H1 (cell line): ENCODE data around the gene TMEM54. TPM values are rescaled to one million over a fixed set of nuclear protein-coding genes. Genes with fewer than 3 reads are reported as not detected.

Experiments
- BRCA1 ChIP-seq: IDR thresholded peaks from 2 replicates; pipeline ENCODE4 v1.6.1; 2012; ENCODE audit warnings: low read depth, low read length, improper control_type of control experiment
- EGR1 ChIP-seq: IDR thresholded peaks from 2 replicates; pipeline ENCODE4 v1.6.1; 2011; ENCODE audit warnings: low read depth, low read length, borderline replicate concordance
- HDAC6 ChIP-seq: IDR thresholded peaks from one replicate; pipeline ENCODE4 v1.7.1; 2012; ENCODE audit warnings: low read depth, mild to moderate bottlenecking, inconsistent platforms, low read length, moderate library complexity
- KDM1A ChIP-seq: fragments of 200-600, 300-600 bp; sonication (generic); IDR thresholded peaks from 2 replicates; pipeline ENCODE4 v1.7.1; 2016; ENCODE audit warnings: mild to moderate bottlenecking, low read length, borderline replicate concordance
- POLR2AphosphoS5 ChIP-seq: IDR thresholded peaks from 2 replicates; pipeline ENCODE4 v1.6.1; 2011; ENCODE audit warnings: low read depth, low read length
- RNF2 ChIP-seq: fragments of 200-900, 300-1000 bp; sonication (generic); IDR thresholded peaks from 2 replicates; pipeline ENCODE4 v1.7.1; 2016; ENCODE audit warnings: borderline replicate concordance, low read depth, mild to moderate bottlenecking, antibody characterized with exemption, low read length; ENCODE audit not compliant: poor library complexity, severe bottlenecking; ENCODE audit errors: missing control alignments
- TBP ChIP-seq: IDR thresholded peaks from 2 replicates; pipeline ENCODE4 v1.6.1; 2011; ENCODE audit warnings: low read depth, low read length, improper control_type of control experiment
- YY1 ChIP-seq: IDR thresholded peaks from 2 replicates; pipeline ENCODE4 v1.6.1; 2011; ENCODE audit warnings: low read depth, mild to moderate bottlenecking, low read length
- polyA plus RNA-seq, 7 experiments: library from polyadenylated mRNA; depleted of rRNA in 3 of 7; stranded (reverse) in 5 of 7; unstranded in 2 of 7; fragments of >200 nt in 5 of 7; fragments of 200-250 nt in 2 of 7; gene quantifications; 1 replicate in 5 of 7; 2 replicates in 1 of 7; 4 replicates in 1 of 7; pipeline versions ENCODE4 v1.2.1 to v1.2.3, GENCODE V29; 2011 to 2013; ENCODE audit warnings: missing spikeins in 2 of 7, mixed read lengths in 2 of 7
- total RNA-seq: library from RNA; stranded (reverse); fragmentation: NEBNext Ultra II Directional; extraction: Animal tissue kit (Norgen Biotek cat#: 25700); gene quantifications from 2 replicates; pipeline ENCODE4 v1.2.1, GENCODE V29; 2021
- TF ChIP-seq, protein P1 (sequence below): fragments of 300-600 bp; sonication (generic); IDR thresholded peaks from 2 replicates; pipeline ENCODE4 v1.7.1; 2012; ENCODE audit warnings: low read length, moderate library complexity, mild to moderate bottlenecking, inconsistent platforms; ENCODE audit not compliant: insufficient replicate concordance

TMEM54 gene
- total and polyA plus RNA-seq, 2 of the 8 experiments (the other 6 are each of a cell fraction or from before 2014, with no cell fraction given): 9.5 to 58.7 TPM

DNA sequence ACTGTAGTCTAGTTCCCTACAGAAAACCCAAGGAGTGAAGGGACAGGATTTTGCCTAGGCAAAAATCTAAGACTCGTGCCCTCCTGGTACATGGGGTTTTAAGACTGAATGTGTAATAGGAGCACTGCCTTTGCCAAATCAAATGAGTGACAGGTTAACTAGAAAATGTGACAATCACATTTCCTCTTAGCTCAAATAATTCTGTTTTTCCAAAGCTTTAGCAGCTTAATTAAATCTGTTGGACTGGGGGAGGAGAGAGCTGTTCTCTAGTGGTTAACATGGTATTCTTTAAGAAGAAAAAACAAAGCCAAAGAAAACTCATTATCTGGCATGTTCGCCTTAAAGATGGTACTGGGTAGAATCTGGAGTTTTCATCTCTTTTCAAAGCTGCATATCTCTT, 43.1 kb downstream of the TMEM54 start (continued):
- TF ChIP-seq, protein P1, sequence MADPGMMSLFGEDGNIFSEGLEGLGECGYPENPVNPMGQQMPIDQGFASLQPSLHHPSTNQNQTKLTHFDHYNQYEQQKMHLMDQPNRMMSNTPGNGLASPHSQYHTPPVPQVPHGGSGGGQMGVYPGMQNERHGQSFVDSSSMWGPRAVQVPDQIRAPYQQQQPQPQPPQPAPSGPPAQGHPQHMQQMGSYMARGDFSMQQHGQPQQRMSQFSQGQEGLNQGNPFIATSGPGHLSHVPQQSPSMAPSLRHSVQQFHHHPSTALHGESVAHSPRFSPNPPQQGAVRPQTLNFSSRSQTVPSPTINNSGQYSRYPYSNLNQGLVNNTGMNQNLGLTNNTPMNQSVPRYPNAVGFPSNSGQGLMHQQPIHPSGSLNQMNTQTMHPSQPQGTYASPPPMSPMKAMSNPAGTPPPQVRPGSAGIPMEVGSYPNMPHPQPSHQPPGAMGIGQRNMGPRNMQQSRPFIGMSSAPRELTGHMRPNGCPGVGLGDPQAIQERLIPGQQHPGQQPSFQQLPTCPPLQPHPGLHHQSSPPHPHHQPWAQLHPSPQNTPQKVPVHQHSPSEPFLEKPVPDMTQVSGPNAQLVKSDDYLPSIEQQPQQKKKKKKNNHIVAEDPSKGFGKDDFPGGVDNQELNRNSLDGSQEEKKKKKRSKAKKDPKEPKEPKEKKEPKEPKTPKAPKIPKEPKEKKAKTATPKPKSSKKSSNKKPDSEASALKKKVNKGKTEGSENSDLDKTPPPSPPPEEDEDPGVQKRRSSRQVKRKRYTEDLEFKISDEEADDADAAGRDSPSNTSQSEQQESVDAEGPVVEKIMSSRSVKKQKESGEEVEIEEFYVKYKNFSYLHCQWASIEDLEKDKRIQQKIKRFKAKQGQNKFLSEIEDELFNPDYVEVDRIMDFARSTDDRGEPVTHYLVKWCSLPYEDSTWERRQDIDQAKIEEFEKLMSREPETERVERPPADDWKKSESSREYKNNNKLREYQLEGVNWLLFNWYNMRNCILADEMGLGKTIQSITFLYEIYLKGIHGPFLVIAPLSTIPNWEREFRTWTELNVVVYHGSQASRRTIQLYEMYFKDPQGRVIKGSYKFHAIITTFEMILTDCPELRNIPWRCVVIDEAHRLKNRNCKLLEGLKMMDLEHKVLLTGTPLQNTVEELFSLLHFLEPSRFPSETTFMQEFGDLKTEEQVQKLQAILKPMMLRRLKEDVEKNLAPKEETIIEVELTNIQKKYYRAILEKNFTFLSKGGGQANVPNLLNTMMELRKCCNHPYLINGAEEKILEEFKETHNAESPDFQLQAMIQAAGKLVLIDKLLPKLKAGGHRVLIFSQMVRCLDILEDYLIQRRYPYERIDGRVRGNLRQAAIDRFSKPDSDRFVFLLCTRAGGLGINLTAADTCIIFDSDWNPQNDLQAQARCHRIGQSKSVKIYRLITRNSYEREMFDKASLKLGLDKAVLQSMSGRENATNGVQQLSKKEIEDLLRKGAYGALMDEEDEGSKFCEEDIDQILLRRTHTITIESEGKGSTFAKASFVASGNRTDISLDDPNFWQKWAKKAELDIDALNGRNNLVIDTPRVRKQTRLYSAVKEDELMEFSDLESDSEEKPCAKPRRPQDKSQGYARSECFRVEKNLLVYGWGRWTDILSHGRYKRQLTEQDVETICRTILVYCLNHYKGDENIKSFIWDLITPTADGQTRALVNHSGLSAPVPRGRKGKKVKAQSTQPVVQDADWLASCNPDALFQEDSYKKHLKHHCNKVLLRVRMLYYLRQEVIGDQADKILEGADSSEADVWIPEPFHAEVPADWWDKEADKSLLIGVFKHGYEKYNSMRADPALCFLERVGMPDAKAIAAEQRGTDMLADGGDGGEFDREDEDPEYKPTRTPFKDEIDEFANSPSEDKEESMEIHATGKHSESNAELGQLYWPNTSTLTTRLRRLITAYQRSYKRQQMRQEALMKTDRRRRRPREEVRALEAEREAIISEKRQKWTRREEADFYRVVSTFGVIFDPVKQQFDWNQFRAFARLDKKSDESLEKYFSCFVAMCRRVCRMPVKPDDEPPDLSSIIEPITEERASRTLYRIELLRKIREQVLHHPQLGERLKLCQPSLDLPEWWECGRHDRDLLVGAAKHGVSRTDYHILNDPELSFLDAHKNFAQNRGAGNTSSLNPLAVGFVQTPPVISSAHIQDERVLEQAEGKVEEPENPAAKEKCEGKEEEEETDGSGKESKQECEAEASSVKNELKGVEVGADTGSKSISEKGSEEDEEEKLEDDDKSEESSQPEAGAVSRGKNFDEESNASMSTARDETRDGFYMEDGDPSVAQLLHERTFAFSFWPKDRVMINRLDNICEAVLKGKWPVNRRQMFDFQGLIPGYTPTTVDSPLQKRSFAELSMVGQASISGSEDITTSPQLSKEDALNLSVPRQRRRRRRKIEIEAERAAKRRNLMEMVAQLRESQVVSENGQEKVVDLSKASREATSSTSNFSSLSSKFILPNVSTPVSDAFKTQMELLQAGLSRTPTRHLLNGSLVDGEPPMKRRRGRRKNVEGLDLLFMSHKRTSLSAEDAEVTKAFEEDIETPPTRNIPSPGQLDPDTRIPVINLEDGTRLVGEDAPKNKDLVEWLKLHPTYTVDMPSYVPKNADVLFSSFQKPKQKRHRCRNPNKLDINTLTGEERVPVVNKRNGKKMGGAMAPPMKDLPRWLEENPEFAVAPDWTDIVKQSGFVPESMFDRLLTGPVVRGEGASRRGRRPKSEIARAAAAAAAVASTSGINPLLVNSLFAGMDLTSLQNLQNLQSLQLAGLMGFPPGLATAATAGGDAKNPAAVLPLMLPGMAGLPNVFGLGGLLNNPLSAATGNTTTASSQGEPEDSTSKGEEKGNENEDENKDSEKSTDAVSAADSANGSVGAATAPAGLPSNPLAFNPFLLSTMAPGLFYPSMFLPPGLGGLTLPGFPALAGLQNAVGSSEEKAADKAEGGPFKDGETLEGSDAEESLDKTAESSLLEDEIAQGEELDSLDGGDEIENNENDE: no peak
- TF ChIP-seq EGR1 (no peak), RNF2 (no peak), POLR2AphosphoS5 (no peak), KDM1A (no peak), YY1 (no peak), HDAC6 (no peak), TBP (no peak), BRCA1 (no peak)
